Gastrocnemius medialis (tissue), 4 donors: ENCODE results near the gene FGF21.

ENCODE experiments used
- CTCF ChIP-seq, 5 experiments: fragments of 450-650 bp in 3 of 5; fragments of 200-600 bp in 2 of 5; sonication (generic) in 2 of 5; IDR thresholded peaks in 4 of 5; conservative IDR thresholded peaks in 1 of 5; 1 replicate in 4 of 5; 2 replicates in 1 of 5; pipeline ENCODE4 v1.5.1; 2016 to 2019; ENCODE audit warnings: antibody characterized with exemption in 5 of 5, mild to moderate bottlenecking in 3 of 5, moderate library complexity in 3 of 5
- POLR2A ChIP-seq, 2 donors: fragments of 450-650 bp; IDR thresholded peaks; one replicate each; pipeline ENCODE4 v1.6.1; 2017; ENCODE audit warnings: antibody characterized with exemption in 2 of 2, mild to moderate bottlenecking in 2 of 2, moderate library complexity in 2 of 2

- no peak for TF ChIP-seq POLR2A (IDR thresholded peaks at IDR 0.05)
- TF ChIP-seq CTCF (IDR thresholded peaks at IDR 0.05 in 4 of 5, conservative IDR thresholded peaks at IDR 0.05 in 1 of 5), result no peak
Observed at GRCh38 chr19:48777720-48778119, 22.4 kb downstream of the FGF21 start.
